HEK293 (cell line): ENCODE data around the gene LRCH1.

Source experiments
- CTCF ChIP-seq: fragments of 450-650 bp; formaldehyde crosslinking; IDR thresholded peaks from 2 replicates; pipeline ENCODE4 v1.5.1; 2016; ENCODE audit warnings: missing biosample characterization, missing genetic modification characterization
- PRDM4 ChIP-seq: fragments of 450-650 bp; formaldehyde crosslinking; IDR thresholded peaks from 2 replicates; pipeline ENCODE4 v1.5.1; 2017; ENCODE audit warnings: missing biosample characterization, missing genetic modification characterization
- ZNF112 ChIP-seq: fragments of 450-650 bp; formaldehyde crosslinking; IDR thresholded peaks from 2 replicates; pipeline ENCODE4 v1.5.0; 2017; ENCODE audit warnings: missing biosample characterization, missing genetic modification characterization
- ZNF175 ChIP-seq: fragments of 450-650 bp; formaldehyde crosslinking; IDR thresholded peaks from 2 replicates; pipeline ENCODE4 v1.5.1; 2016; ENCODE audit warnings: missing biosample characterization, missing genetic modification characterization
- ZNF274 ChIP-seq, 2 experiments: fragments of 200-500 bp in 1 of 2; fragments of 450-650 bp in 1 of 2; sonication (Bioruptor generic) in 1 of 2; formaldehyde crosslinking in 1 of 2; IDR thresholded peaks; 2 replicates each; pipeline versions ENCODE4 v1.5.1 to v1.6.1; 2014 to 2016; ENCODE audit warnings: borderline replicate concordance in 1 of 2, inconsistent platforms in 1 of 2, low read length in 1 of 2, missing biosample characterization in 1 of 2, missing genetic modification characterization in 1 of 2
- ZNF423 ChIP-seq: fragments of 450-650 bp; formaldehyde crosslinking; IDR thresholded peaks from 2 replicates; pipeline ENCODE4 v1.5.1; 2016; ENCODE audit warnings: missing biosample characterization, missing genetic modification characterization
- ZNF561 ChIP-seq: fragments of 450-650 bp; IDR thresholded peaks from 2 replicates; pipeline ENCODE4 v1.5.1; 2018; ENCODE audit warnings: missing biosample characterization, missing genetic modification characterization, borderline replicate concordance
- ZNF747 ChIP-seq: fragments of 450-650 bp; formaldehyde crosslinking; IDR thresholded peaks from 2 replicates; pipeline ENCODE4 v1.5.1; 2016; ENCODE audit warnings: missing biosample characterization, missing genetic modification characterization
- ZNF776 ChIP-seq: fragments of 450-650 bp; formaldehyde crosslinking; IDR thresholded peaks from 2 replicates; pipeline ENCODE4 v1.5.0; 2017; ENCODE audit warnings: missing biosample characterization, missing genetic modification characterization, borderline replicate concordance

DNA sequence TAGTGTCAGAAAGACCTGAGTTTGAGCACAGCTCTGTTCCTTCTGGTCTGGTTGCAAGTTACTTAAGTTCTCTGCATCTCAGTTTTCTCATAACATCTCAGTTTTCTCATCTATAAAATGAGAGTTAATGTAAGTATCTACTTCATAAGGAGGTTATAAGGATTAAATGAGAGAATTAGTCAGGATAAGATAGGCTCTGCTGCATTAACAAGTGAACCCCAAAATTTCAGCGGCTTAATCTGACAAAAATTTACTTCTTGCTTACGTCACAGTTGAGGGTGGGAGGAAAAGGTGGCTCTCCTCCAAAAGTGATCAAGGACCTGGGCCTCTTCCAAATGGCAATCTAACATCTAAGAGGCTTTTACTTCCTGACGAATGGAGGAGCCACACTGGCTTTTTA lies 31.5 kb upstream of the LRCH1 start:
- TF ChIP-seq CTCF (tag by site-specific recombination) (no peak), PRDM4 (tag by site-specific recombination) (no peak), ZNF112 (tag by site-specific recombination) (no peak), ZNF776 (no peak), ZNF423 (tag by site-specific recombination) (no peak), ZNF747 (tag by site-specific recombination) (no peak), ZNF561 (tag by site-specific recombination) (no peak), ZNF175 (tag by site-specific recombination) (no peak), ZNF274 (IDR thresholded peaks at IDR 0.05; ENCODE audit: low read length) (no peak), ZNF274 (tag by site-specific recombination; IDR thresholded peaks at IDR 0.05; ENCODE audit: borderline replicate concordance) (no peak)
